Measurements from ENCODE around the gene GOLM1. TPM values are rescaled to one million over a fixed set of nuclear protein-coding genes. Genes with fewer than 3 reads are reported as not detected.

The GOLM1 gene
- total and polyA plus RNA-seq, 2 experiments from 2014 or later = 60.2 to 66.7 TPM

GRCh38 chr9:86021166-86021565 is 78.2 kb downstream of the GOLM1 start:
- Histone ChIP-seq H3K36me3 (peaks cover 59% of the 10 kb centered on the region), H3K27me3 (no peaks in the 10 kb centered on the region)

GRCh38 chr9:86020731-86021130 is 78.6 kb downstream of the GOLM1 start:
- H3K36me3 ChIP-seq = peaks cover 60% of the 10 kb centered on the region

More at GRCh38 chr9:86021166-86021565, 78.2 kb downstream of the GOLM1 start:
- H3K4me1 ChIP-seq (ENCODE audit: low read depth) = no peaks in the 10 kb centered on the region
- H3K9me3 ChIP-seq (ENCODE audit: low read depth) = no peaks in the 10 kb centered on the region
- no peak overlapping the region for H3K27ac ChIP-seq
- H3K4me3 ChIP-seq = no peak overlapping the region
- DNase-seq (ENCODE audit: low read depth in 1 of 2, low spot score in 1 of 2) = no peak
- no peak for TF ChIP-seq CTCF (IDR thresholded peaks at IDR 0.05; ENCODE audit: low read depth, low read length)

GRCh38 chr9:86009133-86009532 is 90.2 kb downstream of the GOLM1 start:
- H3K9me3 ChIP-seq (ENCODE audit: low read depth) = no peaks in the 10 kb centered on the region
- no peak for TF ChIP-seq CTCF (IDR thresholded peaks at IDR 0.05; ENCODE audit: low read depth, low read length)
- H3K36me3 ChIP-seq = peaks cover 48% of the 10 kb centered on the region
- H3K4me3 ChIP-seq = no peak overlapping the region
- peaks cover 6% of the 10 kb centered on the region for H3K4me1 ChIP-seq (ENCODE audit: low read depth)
- no peak overlapping the region for H3K27ac ChIP-seq
- H3K27me3 ChIP-seq = no peaks in the 10 kb centered on the region
- no peak for DNase-seq (ENCODE audit: low read depth in 1 of 2, low spot score in 1 of 2)

More at GRCh38 chr9:86020731-86021130, 78.6 kb downstream of the GOLM1 start:
- Histone ChIP-seq H3K4me3 (no peak overlapping the region), H3K4me1 (ENCODE audit: low read depth) (no peaks in the 10 kb centered on the region), H3K27me3 (no peaks in the 10 kb centered on the region), H3K9me3 (ENCODE audit: low read depth) (no peaks in the 10 kb centered on the region), H3K27ac (no peak overlapping the region)
- no peak for TF ChIP-seq CTCF (IDR thresholded peaks at IDR 0.05; ENCODE audit: low read depth, low read length)
- peak in 1 of 2 donors; percentile 24 for DNase-seq (ENCODE audit: low read depth in 1 of 2, low spot score in 1 of 2)

GRCh38 chr9:86005253-86005775 is 94.0 kb downstream of the GOLM1 start:
- Histone ChIP-seq H3K4me3 (no peak overlapping the region), H3K27ac (no peak overlapping the region), H3K36me3 (peaks cover 42% of the 10 kb centered on the region), H3K27me3 (no peaks in the 10 kb centered on the region), H3K4me1 (ENCODE audit: low read depth) (peaks cover 6% of the 10 kb centered on the region), H3K9me3 (ENCODE audit: low read depth) (no peaks in the 10 kb centered on the region)
- TF ChIP-seq CTCF (IDR thresholded peaks at IDR 0.05; ENCODE audit: low read depth, low read length) = no peak
- DNase-seq (ENCODE audit: low read depth in 1 of 2, low spot score in 1 of 2) = no peak

GRCh38 chr9:85995599-85995998 is 103.8 kb downstream of the GOLM1 start:
- Histone ChIP-seq H3K36me3 (peaks cover 23% of the 10 kb centered on the region), H3K27me3 (no peaks in the 10 kb centered on the region), H3K4me3 (no peak overlapping the region), H3K27ac (no peak overlapping the region), H3K9me3 (ENCODE audit: low read depth) (no peaks in the 10 kb centered on the region), H3K4me1 (ENCODE audit: low read depth) (no peaks in the 10 kb centered on the region)
- DNase-seq (ENCODE audit: low read depth in 1 of 2, low spot score in 1 of 2) = no peak
- no peak for TF ChIP-seq CTCF (IDR thresholded peaks at IDR 0.05; ENCODE audit: low read depth, low read length)

Measured in cardiac muscle cell (in vitro differentiated cells and primary cell).